ENCODE data around the gene CGNL1. TPM values are rescaled to one million over a fixed set of nuclear protein-coding genes. Genes with fewer than 3 reads are reported as not detected.

Gene CGNL1
- total RNA-seq, 6 experiments from 2014 or later = 23.6 to 54.5 (median 42.9) TPM

DNA sequence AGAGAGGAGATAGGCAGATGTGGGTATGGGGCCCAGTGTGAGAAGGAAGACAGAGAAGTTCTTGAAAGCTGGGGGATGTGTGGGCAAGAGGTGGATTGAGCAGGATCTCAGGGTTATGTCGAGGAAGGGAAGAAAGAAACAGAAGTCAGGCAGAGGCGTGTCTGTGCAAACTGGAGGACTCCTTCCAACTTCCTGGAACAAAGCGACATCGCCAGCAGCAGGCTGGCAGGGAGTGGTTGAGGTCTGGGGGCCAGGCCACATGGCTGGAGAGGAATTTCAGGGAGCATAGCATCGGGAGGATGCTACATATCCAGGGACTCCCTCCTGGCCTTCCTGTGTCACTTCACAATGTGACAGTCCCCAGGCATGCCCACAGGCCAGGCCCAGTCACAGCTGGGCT is 172.5 kb downstream of the CGNL1 start:
- ATAC-seq = no peak
- peak overlapping the region in 1 of 3 donors; percentile 25 for H3K27ac ChIP-seq
- 74% methylated on average over 4 of the region's 5 CpGs for WGBS (ENCODE audit: insufficient coverage, low coverage, low lambda C conversion rate, missing lambda C conversion rate)

DNA sequence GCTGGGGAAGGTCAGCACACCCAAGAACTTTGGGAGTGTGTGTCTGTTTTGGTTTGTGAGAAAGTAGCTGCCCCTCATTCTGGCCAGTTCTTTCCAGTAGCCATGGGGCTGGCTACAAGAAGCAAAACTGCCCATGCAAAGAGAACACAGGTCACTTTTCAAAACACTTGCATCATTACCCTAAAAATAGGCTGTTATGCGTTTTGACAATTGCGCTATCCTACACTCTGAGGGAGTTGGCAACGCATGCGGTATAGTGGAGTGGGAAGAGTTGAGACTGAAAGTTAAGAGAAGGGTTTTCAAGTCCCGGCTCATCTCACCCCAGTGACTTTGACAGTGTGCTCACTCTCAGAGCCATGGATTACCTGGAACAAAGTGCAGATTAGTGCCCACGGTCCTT is 173.6 kb downstream of the CGNL1 start:
- intact Hi-C loops (cut with DNase I) = no loop called here

More for the DNA sequence above, 172.5 kb downstream of the CGNL1 start:
- no peak for TF ChIP-seq CTCF (IDR thresholded peaks at IDR 0.05)
- no peak for TF ChIP-seq POLR2A (IDR thresholded peaks at IDR 0.05)
- no peaks in the 10 kb centered on the region for H3K27me3 ChIP-seq
- no peak overlapping the region for H3K4me3 ChIP-seq
- no peak for DNase-seq
- H3K9me3 ChIP-seq = no peaks in the 10 kb centered on the region
- intact Hi-C loops (cut with DNase I) = no loop called here
- H3K36me3 ChIP-seq = peaks cover 0 to 51% (median 14%) of the 10 kb centered on the region in 4 donors
- H3K4me1 ChIP-seq = peaks cover 0 to 27% (median 1%) of the 10 kb centered on the region in 4 donors

GRCh38 chr15:57550640-57551039 is 174.3 kb downstream of the CGNL1 start:
- Histone ChIP-seq H3K36me3 (peaks cover 0 to 33% (median 7%) of the 10 kb centered on the region in 4 donors), H3K4me3 (no peak overlapping the region), H3K27ac (peak overlapping the region in 2 of 3 donors; percentile 27 to 41), H3K4me1 (peaks cover 0 to 40% (median 4%) of the 10 kb centered on the region in 4 donors), H3K9me3 (no peaks in the 10 kb centered on the region), H3K27me3 (no peaks in the 10 kb centered on the region)
- no peak for DNase-seq
- 56% methylated on average over 2 of the region's 4 CpGs for WGBS (ENCODE audit: insufficient coverage, low coverage, low lambda C conversion rate, missing lambda C conversion rate)
- ATAC-seq = no peak
- TF ChIP-seq POLR2A (IDR thresholded peaks at IDR 0.05) (no peak), CTCF (IDR thresholded peaks at IDR 0.05) (no peak)
- intact Hi-C loops (cut with DNase I) = no loop called here

More for the DNA sequence above, 173.6 kb downstream of the CGNL1 start:
- ATAC-seq (no peak), DNase-seq (no peak)
- 80% methylated on average over 6 of the region's 6 CpGs for WGBS (ENCODE audit: insufficient coverage, low coverage, low lambda C conversion rate, missing lambda C conversion rate)
- TF ChIP-seq CTCF (IDR thresholded peaks at IDR 0.05) (no peak), POLR2A (IDR thresholded peaks at IDR 0.05) (no peak)
- H3K4me3 ChIP-seq = no peak overlapping the region
- peaks cover 0 to 40% (median 9%) of the 10 kb centered on the region in 4 donors for H3K36me3 ChIP-seq
- no peaks in the 10 kb centered on the region for H3K27me3 ChIP-seq
- H3K27ac ChIP-seq = no peak overlapping the region
- peaks cover 0 to 36% (median 4%) of the 10 kb centered on the region in 4 donors for H3K4me1 ChIP-seq
- H3K9me3 ChIP-seq = no peaks in the 10 kb centered on the region

DNA sequence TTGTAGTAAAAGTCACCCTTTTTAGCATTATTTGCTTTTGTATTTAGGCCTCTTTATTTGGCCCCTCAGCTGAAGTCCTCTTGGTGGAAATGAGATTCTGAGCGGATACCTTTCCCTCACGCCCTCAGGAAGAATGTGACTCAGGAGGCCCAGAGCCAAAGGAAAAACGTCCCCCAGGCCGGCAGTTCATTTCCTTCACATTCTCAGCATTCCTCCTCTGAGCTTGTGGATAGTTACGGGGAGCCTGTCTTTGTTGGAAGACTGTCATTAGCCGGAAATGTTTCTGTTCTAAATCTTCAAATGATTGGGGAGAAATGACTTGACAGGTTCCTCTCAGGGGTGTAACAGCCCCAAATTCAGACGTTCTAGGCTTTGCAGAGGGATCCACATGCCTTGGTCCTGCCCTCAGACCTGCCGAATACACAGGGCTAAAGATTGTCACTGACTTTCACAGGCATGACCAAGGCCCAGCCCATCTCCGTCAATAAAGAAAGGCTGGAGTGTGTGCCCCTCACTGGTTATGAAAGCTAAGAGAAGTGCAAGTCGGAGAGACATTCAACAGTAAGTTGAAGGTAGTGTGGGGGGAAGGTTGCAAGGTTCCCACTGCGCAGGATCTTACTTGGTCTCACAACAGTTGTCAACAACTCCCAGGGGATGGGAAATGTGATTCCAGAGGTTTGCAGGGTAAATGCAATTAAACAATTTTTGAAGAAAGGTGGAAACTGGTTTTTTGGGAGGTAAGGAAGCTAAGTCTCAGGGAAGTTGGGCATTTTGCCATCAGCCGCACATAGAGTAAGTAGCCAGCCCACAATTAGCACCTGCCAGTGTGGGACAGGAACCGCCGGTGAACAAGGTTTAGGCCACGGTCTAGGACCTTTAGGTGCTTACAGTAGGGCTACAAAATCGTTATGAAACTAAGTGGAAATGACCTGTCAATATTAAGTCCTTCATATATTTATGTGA is 175.7 kb downstream of the CGNL1 start:
- peak; percentile 7 to 56 (median 31) for ATAC-seq
- H3K4me3 ChIP-seq = no peak overlapping the region
- H3K36me3 ChIP-seq = peaks cover 0 to 20% (median 5%) of the 10 kb centered on the region in 4 donors
- H3K4me1 ChIP-seq = peaks cover 0 to 40% (median 4%) of the 10 kb centered on the region in 4 donors
- intact Hi-C loops (cut with DNase I) = no loop called here
- TF ChIP-seq CTCF (IDR thresholded peaks at IDR 0.05) = no peak
- TF ChIP-seq POLR2A (IDR thresholded peaks at IDR 0.05) = no peak
- H3K27me3 ChIP-seq = no peaks in the 10 kb centered on the region
- no peak for DNase-seq
- peak overlapping the region; percentile 21 to 45 (median 43) for H3K27ac ChIP-seq
- H3K9me3 ChIP-seq = no peaks in the 10 kb centered on the region
- 60% methylated on average over 13 of the region's 16 CpGs for WGBS (ENCODE audit: insufficient coverage, low coverage, low lambda C conversion rate, missing lambda C conversion rate)
